ENCODE results near the gene ZFAND3.

- TF ChIP-seq, protein P1, sequence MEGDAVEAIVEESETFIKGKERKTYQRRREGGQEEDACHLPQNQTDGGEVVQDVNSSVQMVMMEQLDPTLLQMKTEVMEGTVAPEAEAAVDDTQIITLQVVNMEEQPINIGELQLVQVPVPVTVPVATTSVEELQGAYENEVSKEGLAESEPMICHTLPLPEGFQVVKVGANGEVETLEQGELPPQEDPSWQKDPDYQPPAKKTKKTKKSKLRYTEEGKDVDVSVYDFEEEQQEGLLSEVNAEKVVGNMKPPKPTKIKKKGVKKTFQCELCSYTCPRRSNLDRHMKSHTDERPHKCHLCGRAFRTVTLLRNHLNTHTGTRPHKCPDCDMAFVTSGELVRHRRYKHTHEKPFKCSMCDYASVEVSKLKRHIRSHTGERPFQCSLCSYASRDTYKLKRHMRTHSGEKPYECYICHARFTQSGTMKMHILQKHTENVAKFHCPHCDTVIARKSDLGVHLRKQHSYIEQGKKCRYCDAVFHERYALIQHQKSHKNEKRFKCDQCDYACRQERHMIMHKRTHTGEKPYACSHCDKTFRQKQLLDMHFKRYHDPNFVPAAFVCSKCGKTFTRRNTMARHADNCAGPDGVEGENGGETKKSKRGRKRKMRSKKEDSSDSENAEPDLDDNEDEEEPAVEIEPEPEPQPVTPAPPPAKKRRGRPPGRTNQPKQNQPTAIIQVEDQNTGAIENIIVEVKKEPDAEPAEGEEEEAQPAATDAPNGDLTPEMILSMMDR (IDR thresholded peaks at IDR 0.05) = no peak
- TF ChIP-seq POLR2A (IDR thresholded peaks at IDR 0.05; ENCODE audit: low read depth) = no peak
Measured at GRCh38 chr6:37993596-37993995, 174.1 kb downstream of the ZFAND3 start.
